Stimulated activated CD4-positive, alpha-beta T cell treated with anti-CD3 and anti-CD28 coated beads, Interleukin-15, amount 100 ng/mL, for 1 hour (primary cell): ENCODE data around the gene PYCARD.
"Not testable (repeated sequence)": the region's sequence is repeated elsewhere in the genome, so short reads cannot be mapped to it uniquely, and the experiment has no call there.

Experiments
- DNase-seq, 2 donors: peaks; one replicate each; pipeline ENCODE4 v3.0.0-alpha.2; 2020; ENCODE audit warnings: low read depth in 1 of 2, low spot score in 1 of 2

PYCARD gene

DNA sequence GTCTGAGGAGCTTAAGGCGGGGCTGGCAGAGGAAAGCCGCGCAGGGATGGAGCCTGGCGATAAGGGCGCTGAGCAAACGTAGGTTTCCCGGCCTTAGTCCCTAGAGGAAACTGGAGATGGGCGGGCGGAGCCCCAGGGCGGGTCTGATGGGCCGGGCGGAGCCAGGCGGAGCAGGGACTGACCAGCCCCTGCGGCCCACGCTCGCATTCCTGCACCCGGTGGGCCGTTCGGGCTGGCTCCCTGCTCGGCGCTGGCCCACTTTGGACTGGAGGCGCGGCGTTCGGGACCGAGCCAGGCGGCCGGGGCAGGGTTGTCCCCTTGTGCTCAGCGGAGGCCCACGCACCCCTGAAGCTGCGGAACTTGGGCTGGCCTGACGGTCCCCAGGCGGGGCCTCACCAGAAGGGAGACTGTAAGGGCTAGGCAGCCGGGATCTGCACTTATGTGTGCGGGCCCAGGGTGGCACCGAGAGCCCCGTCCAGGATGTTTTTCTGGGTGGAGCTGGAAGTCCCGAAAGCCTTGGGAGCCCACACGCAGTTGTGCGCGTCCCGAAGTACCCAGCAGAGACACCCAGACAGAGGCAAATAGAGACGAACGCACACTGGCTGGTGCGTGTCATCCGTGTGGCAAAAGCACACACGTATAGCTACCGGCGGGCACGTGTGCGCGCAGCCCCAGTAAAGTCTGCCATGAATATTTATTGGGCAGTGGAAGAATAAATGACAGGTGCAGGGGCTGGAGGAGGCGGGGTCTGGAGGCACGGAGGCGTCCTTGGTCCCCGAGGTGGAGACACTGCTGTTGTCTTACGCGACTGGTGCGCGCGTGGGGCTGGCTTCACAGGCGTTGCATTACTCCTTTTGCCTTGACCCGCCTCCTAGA, 13.0 kb upstream of the PYCARD start:
- no peak for DNase-seq

DNA sequence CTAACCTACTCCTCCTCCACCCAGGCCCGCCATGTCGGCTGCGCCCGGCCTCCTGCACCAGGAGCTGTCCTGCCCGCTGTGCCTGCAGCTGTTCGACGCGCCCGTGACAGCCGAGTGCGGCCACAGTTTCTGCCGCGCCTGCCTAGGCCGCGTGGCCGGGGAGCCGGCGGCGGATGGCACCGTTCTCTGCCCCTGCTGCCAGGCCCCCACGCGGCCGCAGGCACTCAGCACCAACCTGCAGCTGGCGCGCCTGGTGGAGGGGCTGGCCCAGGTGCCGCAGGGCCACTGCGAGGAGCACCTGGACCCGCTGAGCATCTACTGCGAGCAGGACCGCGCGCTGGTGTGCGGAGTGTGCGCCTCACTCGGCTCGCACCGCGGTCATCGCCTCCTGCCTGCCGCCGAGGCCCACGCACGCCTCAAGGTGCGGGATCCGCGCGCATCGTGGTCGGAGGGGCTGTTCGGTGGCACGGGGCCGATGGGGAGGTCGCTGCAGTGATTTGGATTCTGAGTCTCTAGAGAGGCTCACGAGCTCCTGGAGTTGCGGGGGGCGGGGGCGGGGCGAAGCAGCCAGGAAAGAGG, 12.2 kb upstream of the PYCARD start:
- no peak for DNase-seq

DNA sequence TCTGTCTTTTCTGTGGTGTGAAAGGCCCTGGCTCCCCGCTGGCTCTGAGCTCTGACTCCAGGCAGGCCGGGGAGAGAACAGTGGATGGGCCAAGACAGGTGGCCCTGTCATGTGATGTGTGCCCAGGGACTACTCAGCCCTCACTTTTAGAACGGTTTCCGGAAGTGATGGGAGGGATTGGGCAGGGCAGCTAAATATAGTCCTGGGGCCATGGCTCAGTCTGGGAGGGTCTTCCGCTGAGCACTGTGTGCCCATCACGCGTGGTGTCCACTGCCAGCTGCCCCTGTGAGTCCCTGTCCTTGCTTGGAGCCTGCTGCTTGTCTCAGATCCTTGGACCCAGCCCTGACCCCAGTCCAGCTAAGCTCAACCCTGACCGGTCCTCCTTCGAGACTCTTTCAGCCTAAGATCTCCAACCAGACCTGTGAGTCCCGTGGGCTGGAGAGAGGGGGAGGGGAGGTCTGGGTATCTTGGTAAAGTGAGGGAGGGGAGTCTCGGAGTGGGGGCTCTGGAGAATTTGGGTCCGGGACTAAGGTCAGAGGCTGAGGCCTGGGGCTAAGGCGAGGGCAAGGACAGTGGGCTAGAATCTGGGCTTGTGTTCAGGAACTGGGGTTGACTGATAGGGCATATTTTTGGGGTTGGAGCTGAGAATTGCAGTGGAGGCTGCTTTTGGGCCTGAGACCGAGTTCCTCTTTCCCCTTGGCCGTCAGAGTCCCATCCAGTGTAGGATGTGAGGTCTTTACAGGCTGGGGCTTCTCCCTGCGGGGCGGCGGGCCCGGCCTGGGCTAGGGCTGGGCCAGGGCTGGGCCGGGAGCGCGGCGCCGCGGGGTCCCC, 11.5 kb upstream of the PYCARD start, which contains the start of gene TRIM72:
Gene TRIM72, plus strand, starts transcription at position 243 of the 831 bp plus-strand sequence. CDS start 620 bp downstream, outside the sequence.
- no peak for DNase-seq

DNA sequence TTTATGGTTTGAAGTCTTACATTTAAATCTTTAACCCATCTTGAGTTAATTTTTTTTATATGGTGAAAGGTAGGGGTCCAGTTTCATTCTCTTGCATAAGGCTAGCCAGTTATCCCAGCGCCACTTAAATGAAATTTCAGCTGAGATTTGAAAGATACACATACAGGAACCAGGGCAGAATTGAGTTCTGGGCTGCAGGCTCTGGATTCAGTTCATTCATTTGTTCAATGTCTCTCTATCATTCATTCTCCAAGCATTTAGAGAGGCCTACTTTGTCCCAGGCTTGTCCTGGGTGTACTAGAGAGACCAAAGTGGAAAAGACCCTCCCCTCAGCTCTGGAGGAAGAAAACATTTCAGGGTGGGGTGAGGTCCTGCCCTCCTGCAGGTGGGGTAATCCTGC, 10.8 kb upstream of the PYCARD start:
- no peak for DNase-seq

DNA sequence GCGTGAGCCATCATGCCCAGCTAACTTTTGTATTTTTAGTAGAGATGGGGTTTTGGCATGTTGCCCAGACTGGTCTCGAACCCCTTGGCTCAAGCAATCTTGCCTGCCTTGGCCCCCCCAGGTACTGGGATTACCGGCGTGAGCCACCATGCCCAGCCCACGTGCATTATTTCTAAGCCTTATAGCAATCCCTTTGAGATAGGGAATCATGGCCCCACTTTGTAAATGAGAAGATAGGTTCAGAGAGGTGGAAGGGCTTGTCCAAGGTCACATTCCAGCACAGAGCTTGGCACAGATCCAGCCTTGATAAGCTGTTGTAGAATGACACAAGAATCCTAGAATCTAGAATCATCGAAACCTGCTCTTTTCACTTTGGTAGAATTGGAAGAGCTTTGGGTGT, 4.2 kb upstream of the PYCARD start:
- DNase-seq = no peak

DNA sequence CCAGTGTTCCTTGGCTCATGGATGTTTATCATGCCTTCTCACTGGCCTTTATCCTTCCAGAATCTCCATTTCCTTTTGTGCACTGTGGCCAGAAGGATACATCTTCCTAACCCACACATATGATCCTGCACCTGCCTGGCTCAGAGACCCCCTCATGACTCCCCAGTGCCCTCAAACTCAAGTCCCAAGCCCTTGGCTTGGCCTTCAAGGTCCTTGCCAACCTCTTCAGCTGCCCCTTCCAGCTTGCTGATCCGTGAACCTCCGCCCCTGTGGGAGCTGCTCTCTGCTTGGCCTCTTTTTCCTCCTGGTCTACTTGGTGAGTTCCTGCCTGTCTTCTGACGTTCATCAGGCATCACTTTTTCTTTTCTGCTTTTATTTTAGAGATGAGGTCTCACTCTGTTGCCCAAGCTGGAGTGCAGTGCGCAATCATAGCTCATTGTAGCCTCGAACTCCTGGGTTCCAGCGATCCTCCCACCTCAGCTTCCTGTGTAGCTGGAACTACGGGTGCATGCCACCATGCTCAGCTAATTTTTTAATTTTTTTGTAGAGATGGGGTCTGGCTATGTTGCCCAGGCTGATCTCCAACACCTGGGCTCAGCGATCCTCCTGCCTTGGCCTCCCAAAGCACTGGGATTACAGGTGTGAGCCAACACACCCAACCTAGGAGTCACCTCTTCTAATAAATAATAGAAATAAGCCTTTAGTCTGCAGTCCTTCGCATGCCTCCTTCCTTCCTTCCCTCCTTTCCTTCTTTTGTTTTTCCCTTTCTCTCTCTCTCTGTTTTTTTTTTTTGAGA, 2.5 kb upstream of the PYCARD start:
- no peak for DNase-seq

DNA sequence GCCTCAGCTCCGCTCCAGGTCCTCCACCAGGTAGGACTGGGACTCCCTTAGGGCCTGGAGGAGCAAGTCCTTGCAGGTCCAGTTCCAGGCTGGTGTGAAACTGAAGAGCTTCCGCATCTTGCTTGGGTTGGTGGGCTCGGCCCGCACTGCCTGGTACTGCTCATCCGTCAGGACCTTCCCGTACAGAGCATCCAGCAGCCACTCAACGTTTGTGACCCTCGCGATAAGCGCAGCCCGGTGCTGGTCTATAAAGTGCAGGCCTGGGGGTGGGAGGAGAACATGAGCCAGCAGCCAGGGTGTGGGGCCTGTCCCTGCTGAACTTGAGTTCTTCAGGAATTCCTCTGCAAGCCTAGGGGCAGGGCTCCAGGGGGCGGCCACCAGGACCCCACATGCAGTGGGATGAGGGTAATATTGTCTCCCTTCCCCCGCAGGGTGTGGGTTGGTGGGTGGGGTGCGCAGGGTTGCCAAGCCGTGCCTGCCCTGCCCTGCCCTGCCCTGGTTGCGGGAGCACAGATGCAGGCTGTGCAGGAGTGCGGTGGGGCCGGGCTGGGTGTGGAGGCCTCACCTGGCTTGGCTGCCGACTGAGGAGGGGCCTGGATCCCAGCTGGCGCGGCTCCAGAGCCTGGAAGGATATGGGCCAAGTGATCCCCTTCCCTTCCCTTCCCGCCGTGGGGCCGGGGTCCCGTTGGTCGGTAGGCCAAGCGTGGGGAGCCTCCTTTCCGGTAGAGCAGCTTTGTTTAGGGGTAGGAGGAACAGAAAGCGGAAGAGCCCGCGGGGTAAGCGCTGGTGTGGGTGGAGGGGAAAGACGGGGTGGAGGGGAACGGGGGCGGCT, 762 bp downstream of the PYCARD start:
- DNase-seq = no peak

DNA sequence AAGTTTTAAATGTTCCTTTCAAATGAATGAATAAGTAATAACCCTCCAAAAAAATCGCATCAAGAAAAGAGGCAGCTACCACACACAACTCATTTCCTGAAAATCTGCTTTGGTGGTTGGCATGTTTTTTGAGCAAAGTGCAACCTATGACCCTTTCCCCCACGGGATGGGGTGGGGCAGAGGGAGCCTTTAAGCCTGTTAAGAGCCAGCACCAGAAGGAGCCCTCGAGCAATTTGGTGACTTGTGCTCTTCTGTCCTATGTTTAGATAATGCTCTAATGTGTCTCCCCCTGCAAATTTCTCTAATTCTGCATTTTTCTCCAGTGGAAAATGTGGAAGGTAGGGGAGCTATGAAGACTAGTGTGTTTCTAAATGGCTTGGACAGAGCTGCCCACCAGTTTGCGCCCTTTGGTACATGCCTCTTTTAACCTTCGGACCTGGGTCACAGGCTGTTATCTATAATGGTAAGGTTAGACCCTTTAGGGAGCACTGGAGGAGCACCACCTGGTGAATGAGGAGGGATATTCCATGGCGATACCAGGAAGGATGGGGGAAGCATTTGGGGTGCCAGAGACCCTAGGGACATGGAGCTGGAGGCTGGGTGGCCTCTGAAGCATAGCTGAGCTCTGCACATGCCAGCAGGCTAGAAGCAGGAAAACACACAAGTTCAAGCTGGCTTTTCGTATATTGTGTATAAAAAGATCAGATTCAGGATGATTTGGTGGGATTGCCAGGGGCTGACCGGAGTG, 1.6 kb downstream of the PYCARD start:
- no peak for DNase-seq

DNA sequence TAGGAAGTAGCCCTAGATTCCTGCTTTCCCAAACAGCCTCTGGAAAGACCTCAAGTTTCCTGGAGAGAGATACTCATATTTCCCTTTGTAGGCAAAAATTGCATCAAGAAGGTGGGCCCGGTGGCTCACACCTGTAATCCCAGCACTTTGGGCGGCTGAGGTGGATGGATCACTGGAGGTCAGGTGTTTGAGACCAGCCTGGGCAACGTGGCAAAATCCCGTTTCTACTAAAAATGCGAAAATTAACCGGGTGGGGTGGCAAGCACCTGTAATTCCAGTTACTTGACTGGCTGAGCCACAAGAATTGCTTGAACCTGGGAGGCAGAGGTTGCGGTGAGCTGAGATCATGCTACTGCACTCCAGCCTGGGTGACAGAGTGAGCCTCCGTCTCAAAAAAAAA, 2.4 kb downstream of the PYCARD start:
- DNase-seq = not testable (repeated sequence)

DNA sequence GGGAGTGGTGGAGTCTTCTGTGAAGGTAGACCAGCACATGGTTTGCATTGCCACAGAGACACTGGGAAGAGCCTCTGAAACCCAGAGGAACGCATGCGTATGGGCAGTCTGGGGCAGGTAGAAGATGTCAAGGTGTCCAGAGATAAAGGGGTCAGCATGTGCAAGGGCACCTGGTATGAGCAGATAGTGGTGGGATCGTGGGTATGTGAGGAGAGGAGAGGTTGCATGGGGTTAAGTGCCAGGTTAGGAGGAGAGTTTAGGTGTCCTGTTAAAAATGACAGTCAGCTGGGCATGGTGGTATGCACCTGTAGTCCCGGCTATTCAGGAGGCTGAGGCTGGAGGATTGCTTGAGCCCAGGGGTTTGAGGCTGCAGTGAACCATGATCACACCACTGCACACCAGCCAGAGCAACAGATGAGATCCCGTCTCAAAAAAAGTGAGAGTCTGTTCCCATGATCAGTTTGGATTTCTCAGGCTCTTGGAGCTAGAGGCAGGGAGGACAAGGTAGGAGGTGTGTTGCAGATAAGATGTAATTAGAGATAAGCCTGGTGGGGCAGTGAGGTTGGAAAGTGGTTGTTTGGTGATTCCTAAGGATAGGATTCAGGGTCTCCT, 3.0 kb downstream of the PYCARD start:
- DNase-seq = no peak

DNA sequence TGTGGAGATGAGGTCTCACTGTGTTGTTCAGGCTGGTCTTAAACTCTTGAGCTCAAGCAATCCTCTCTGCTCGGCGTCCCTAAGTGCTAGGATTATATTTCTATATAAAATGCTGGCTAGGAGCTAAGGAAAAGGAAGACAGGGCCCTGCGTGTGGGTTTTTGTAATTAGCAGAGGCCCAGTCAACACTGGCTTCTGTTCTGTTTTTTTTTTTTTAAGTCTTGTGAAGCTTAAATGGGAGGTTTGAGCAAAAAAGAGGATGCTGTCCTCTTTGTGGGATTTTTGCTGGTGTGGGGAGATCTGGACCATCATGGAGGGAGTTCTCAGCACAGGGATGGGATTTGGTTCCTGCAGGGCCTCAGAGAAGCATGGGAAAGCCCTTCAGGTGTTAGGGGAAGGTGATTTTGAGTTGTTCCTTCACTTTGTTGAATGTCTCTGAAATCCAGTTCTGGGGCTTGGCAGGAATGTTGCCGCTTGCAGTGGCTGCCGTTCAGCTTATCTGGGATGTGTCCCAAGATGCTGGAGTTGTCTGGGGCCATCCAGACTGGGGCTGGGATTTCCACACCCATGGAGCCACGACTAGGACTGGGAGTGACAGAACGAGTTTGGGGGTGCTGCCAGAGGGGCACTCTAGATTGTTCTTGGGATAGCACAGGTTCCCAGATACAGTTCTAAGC, 4.2 kb downstream of the PYCARD start:
- DNase-seq = no peak

DNA sequence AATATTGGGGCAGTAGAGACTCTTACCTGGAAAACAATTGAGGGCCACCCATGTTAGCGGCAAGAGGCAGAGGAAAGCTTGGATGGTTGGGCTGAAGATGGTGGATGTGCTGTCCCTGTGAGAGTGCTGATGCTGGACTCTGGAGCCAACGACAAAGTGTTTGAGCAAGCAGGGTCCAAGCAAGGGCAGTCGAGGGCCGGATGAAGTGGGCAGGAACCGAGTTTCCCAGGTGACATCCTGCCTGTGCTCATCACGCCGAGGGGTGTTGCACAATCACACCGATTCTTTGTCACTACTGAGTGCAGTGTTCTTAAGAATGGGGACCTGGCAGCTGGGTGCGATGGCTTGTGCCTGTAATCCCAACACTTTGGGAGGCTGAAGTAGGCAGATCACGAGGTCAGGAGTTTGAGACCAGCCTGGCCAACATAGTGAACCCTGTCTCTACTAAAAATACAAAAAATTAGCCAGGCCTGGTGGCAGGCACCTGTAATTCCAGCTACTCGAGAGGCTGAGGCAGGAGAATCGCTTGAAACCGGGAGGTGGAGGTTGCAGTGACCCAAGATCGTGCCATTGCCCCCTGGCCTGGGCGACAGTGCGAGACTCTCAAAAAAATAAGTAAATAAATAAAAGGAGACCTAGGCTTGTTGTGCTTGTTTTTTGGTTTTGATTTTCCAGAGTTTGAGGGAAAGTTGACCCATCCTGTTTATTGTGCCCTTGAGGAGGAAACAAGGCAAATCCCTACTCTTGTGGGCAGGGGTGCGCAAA, 6.1 kb downstream of the PYCARD start:
- DNase-seq = no peak

DNA sequence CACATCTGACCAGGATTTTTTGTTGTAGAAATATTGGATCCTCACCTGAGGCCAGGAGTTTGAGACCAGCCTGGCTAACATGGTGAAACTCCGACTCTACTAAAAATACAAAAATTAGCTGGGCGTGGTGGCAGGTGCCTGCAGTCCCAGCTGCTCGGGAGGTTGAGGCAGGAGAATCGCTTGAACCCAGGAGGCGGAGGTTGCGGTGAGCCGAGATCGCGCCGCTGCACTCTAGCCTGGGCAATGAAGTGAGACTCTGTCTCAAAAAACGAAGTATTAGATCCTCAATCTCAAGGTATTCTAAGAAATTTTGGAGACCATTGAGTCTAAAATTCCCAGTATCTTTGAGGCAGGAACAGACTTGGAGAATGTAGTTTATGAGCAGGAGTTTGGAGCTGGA, 6.7 kb downstream of the PYCARD start:
- not testable (repeated sequence) for DNase-seq

DNA sequence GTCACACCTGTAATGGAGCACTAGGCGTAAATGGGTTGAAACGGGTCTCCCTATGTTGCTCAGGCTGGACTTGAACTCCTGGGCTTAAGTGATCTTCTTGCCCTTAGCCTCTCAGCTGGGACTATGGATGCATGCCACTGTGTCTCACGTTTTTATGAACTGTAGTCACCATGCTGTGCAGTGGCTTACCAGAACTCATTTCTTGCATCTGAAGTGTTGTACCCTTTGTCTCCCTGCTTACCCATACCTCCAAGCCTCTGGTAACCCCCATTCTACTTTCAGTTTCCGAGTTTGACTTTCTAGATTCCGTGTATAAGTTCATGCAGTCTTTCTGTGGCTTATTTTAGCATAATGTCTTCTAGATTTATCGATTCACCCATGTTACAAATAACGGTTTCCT, 7.7 kb downstream of the PYCARD start:
- no peak for DNase-seq

DNA sequence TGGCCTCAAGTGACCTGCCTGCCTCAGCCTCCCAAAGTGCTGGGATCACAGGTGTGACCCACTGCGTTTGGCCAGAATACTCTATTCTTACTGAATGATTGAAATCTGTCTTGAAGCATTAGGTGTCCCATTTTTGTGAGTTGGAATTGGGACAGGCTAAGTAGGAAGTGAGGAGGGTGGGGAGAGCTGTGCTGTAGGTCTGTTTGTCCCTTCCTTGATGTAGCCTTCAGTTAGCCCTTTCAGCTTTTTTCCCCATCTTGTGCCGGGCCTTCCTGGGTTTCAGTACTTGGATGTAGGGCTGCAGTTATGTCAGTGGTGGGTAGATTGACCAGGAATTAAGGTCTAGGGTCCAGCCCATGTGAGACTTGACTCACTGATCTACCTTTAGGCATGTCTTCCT, 8.7 kb downstream of the PYCARD start:
- DNase-seq = no peak

DNA sequence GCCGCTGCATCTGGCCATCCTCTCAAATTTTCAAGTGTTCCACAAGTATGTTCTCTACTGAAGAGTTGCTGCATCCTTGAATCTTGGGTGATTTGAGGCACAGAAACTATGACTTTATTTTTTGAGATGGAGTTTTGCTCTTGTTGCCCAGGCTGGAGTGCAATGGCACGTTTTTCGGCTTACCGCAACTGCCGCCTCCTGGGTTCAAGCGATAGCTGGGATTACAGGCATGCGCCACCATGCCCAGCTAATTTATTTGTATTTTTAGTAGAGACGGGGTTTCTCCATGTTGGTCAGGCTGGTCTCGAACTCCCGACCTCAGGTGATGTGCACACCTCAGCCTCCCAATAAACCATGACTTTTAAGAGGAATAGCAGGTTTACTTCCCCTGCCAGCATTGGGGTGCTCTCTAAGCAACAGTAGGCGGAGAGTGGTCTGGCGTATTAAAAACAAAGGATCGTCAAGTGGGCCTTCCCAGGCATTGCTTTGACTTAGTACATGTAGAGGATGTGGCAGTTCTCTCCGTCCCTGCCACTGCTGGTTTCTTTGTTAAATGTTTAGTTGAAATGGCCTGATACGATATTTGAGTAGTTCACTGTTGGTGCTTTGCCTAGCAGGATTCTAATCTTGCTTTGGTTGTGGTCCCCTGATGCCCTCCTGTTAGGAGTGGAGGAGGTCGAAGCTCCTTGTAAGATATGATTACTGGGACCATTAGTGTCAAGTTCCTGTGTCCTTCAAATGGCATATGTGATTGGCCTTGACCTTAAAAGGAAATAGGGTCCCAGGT, 9.5 kb downstream of the PYCARD start:
- no peak for DNase-seq
